Hippocampal formation (tissue), 2 donors: Measurements from ENCODE around the gene NELFA.
A peak's percentile ranks its signal among the peaks of the same experiment; 100 is the strongest.

Experiments
- DNase-seq, 2 donors: peaks; one replicate each; lab custom pipeline; 2025; lab: John Stamatoyannopoulos, UW

The NELFA gene

GRCh38 chr4:1964971-1965370, 43.8 kb downstream of the NELFA start:
- no peak for DNase-seq

GRCh38 chr4:1964443-1964842, 44.3 kb downstream of the NELFA start:
- no peak for DNase-seq

GRCh38 chr4:1962980-1963379, 45.8 kb downstream of the NELFA start:
- no peak for DNase-seq

GRCh38 chr4:1961563-1961962, 47.2 kb downstream of the NELFA start:
- no peak for DNase-seq

- no peak for DNase-seq
These were observed 47.7 kb downstream of the NELFA start for GRCh38 chr4:1961038-1961437.

GRCh38 chr4:1960170-1960825, 48.5 kb downstream of the NELFA start:
- no peak for DNase-seq

- no peak for DNase-seq
These were observed 49.7 kb downstream of the NELFA start for GRCh38 chr4:1959104-1959384.

- DNase-seq, result no peak
These were observed 50.3 kb downstream of the NELFA start for GRCh38 chr4:1958276-1959103.

- DNase-seq, result no peak
These were observed 52.1 kb downstream of the NELFA start for GRCh38 chr4:1956631-1957030.

GRCh38 chr4:1953335-1953734, 55.4 kb downstream of the NELFA start:
- no peak for DNase-seq

- no peak for DNase-seq
These were observed 56.1 kb downstream of the NELFA start for GRCh38 chr4:1952719-1953118.

- DNase-seq, result no peak
These were observed 56.6 kb downstream of the NELFA start for GRCh38 chr4:1952058-1952700.

GRCh38 chr4:1950369-1950768, 58.4 kb downstream of the NELFA start:
- no peak for DNase-seq

GRCh38 chr4:1948892-1949436, 59.8 kb downstream of the NELFA start:
- no peak for DNase-seq

- no peak for DNase-seq
These were observed 60.5 kb downstream of the NELFA start for GRCh38 chr4:1948232-1948631.

GRCh38 chr4:1945912-1946311, 62.9 kb downstream of the NELFA start:
- DNase-seq, result no peak

- DNase-seq, result peak in 1 of 2 donors; percentile 32
These were observed 63.5 kb downstream of the NELFA start for GRCh38 chr4:1945124-1945895.

GRCh38 chr4:1943928-1944327, 64.8 kb downstream of the NELFA start:
- DNase-seq, result no peak

- DNase-seq, result no peak
These were observed 68.2 kb downstream of the NELFA start for GRCh38 chr4:1940566-1940965.

GRCh38 chr4:1939664-1940509, 68.9 kb downstream of the NELFA start:
- DNase-seq, result no peak

- DNase-seq, result no peak
These were observed 70.7 kb downstream of the NELFA start for GRCh38 chr4:1938027-1938426.
